Small intestine (tissue), 7 donors: ENCODE results near the gene KLF3. TPM values are rescaled to one million over a fixed set of nuclear protein-coding genes. Genes with fewer than 3 reads are reported as not detected.

Source experiments
- DNase-seq, 2 donors: peaks; one replicate each; pipeline versions ENCODE4 v3.0.0 to v3.0.0-alpha.2; 2013
- FAIRE-seq: peaks from 2 replicates; lab custom pipeline; 2012; peaks lifted over from hg19 to GRCh38; lab: Jason Lieb, UNC
- H3K27ac ChIP-seq, 3 donors: one replicate each; pipeline ENCODE4 v1.5.1; 2013; ENCODE audit warnings: low read length in 2 of 3, mild to moderate bottlenecking in 2 of 3, control low read depth in 1 of 3, inconsistent platforms in 1 of 3, low read depth in 1 of 3, moderate library complexity in 1 of 3
- H3K27me3 ChIP-seq, 3 donors: one replicate each; pipeline ENCODE4 v1.6.1; 2013; ENCODE audit warnings: low read length in 3 of 3, inconsistent platforms in 1 of 3; ENCODE audit not compliant: control insufficient read depth in 3 of 3, insufficient read depth in 3 of 3
- H3K36me3 ChIP-seq, 3 donors: one replicate each; pipeline ENCODE4 v1.6.1; 2013; ENCODE audit warnings: low read length in 3 of 3, inconsistent platforms in 1 of 3, low read depth in 1 of 3, mild to moderate bottlenecking in 1 of 3, moderate library complexity in 1 of 3; ENCODE audit not compliant: control insufficient read depth in 3 of 3, insufficient read depth in 2 of 3
- H3K4me1 ChIP-seq, 3 donors: one replicate each; pipeline ENCODE4 v1.6.1; 2013; ENCODE audit warnings: low read length in 2 of 3, inconsistent platforms in 1 of 3, low read depth in 1 of 3, mild to moderate bottlenecking in 1 of 3, moderate library complexity in 1 of 3; ENCODE audit not compliant: control insufficient read depth in 3 of 3, insufficient read depth in 2 of 3
- H3K4me3 ChIP-seq, 3 donors: one replicate each; pipeline ENCODE4 v1.5.1; 2013; ENCODE audit warnings: low read length in 3 of 3, control low read depth in 1 of 3, inconsistent platforms in 1 of 3, low read depth in 1 of 3, mild to moderate bottlenecking in 1 of 3, moderate library complexity in 1 of 3
- H3K9me3 ChIP-seq, 2 donors: one replicate each; pipeline ENCODE4 v1.6.1; 2013; ENCODE audit warnings: low read depth in 1 of 2, low read length in 1 of 2; ENCODE audit not compliant: control insufficient read depth in 2 of 2, insufficient read depth in 1 of 2
- WGBS, 3 donors: extraction: QIAGEN DNeasy Blood & Tissue Kit; methylation state at CpG; one replicate each; pipeline ENCODE4 v1.1.7; 2013; 5-methylcytosine and 5-hydroxymethylcytosine counted together
- polyA plus RNA-seq, 4 donors: library from polyadenylated mRNA; stranded (reverse) in 3 of 4; unstranded in 1 of 4; fragments of 200-250 nt in 3 of 4; fragments of 120-200 nt in 1 of 4; gene quantifications; one replicate each; pipeline versions ENCODE4 v1.2.1 to v1.2.3, GENCODE V29; 2013
- donor health status: healthy with polysubstance abuse.
- donor health status: control.
- donor health status: control.
- donor health status: Bipolar disorder and iron deficiency.
- donor health status: healthy.

KLF3 gene
- polyA plus RNA-seq, 4 donors = 32.0 to 91.0 (median 34.5) TPM

- 41 to 61% (median 57%) methylated on average over 4 of the region's 4 CpGs for WGBS, 3 donors
Measured at GRCh38 chr4:38687571-38688011, 23.6 kb downstream of the KLF3 start.

GRCh38 chr4:38688676-38689355 lies 24.8 kb downstream of the KLF3 start:
- Histone ChIP-seq H3K4me1 (peaks cover 2 to 8% (median 6%) of the 10 kb centered on the region in 3 donors), H3K27me3 (no peaks in the 10 kb centered on the region), H3K27ac (no peak overlapping the region), H3K36me3 (peaks cover 10 to 46% (median 33%) of the 10 kb centered on the region in 3 donors), H3K9me3 (no peaks in the 10 kb centered on the region), H3K4me3 (no peak overlapping the region)
- WGBS, 3 donors = 96 to 99% (median 97%) methylated on average over 26 of the region's 26 CpGs
- no peak for FAIRE-seq
- DNase-seq = no peak

More at GRCh38 chr4:38687571-38688011, 23.6 kb downstream of the KLF3 start:
- H3K4me1 ChIP-seq = peaks cover 2 to 10% (median 6%) of the 10 kb centered on the region in 3 donors
- no peak overlapping the region for H3K4me3 ChIP-seq
- H3K27me3 ChIP-seq = no peaks in the 10 kb centered on the region
- peak overlapping the region in 1 of 3 donors; percentile 23 for H3K27ac ChIP-seq
- H3K36me3 ChIP-seq = peaks cover 9 to 46% (median 32%) of the 10 kb centered on the region in 3 donors
- H3K9me3 ChIP-seq = no peaks in the 10 kb centered on the region
- FAIRE-seq = no peak
- peak in 1 of 2 donors; percentile 50 for DNase-seq

GRCh38 chr4:38691251-38692008 lies 27.4 kb downstream of the KLF3 start:
- no peaks in the 10 kb centered on the region for H3K27me3 ChIP-seq
- H3K36me3 ChIP-seq = peaks cover 20 to 47% (median 47%) of the 10 kb centered on the region in 3 donors
- no peak overlapping the region for H3K4me3 ChIP-seq
- DNase-seq (no peak), FAIRE-seq (no peak)
- H3K9me3 ChIP-seq = no peaks in the 10 kb centered on the region
- peaks cover 0 to 6% (median 3%) of the 10 kb centered on the region in 3 donors for H3K4me1 ChIP-seq
- no peak overlapping the region for H3K27ac ChIP-seq
- 48 to 66% (median 53%) methylated on average over 9 of the region's 9 CpGs for WGBS, 3 donors

GRCh38 chr4:38692421-38692820 lies 28.4 kb downstream of the KLF3 start:
- Histone ChIP-seq H3K27ac (no peak overlapping the region), H3K4me1 (peaks cover 0 to 3% (median 0%) of the 10 kb centered on the region in 3 donors), H3K36me3 (peaks cover 20 to 56% (median 46%) of the 10 kb centered on the region in 3 donors), H3K9me3 (no peaks in the 10 kb centered on the region), H3K4me3 (no peak overlapping the region), H3K27me3 (no peaks in the 10 kb centered on the region)
- FAIRE-seq (no peak), DNase-seq (no peak)
- 19 to 55% (median 33%) methylated on average over 4 of the region's 4 CpGs for WGBS, 3 donors

GRCh38 chr4:38693569-38693968 lies 29.6 kb downstream of the KLF3 start:
- DNase-seq (no peak), FAIRE-seq (no peak)
- no peaks in the 10 kb centered on the region for H3K9me3 ChIP-seq
- H3K4me3 ChIP-seq = no peak overlapping the region
- H3K27me3 ChIP-seq = no peaks in the 10 kb centered on the region
- peaks cover 20 to 56% (median 42%) of the 10 kb centered on the region in 3 donors for H3K36me3 ChIP-seq
- H3K4me1 ChIP-seq = no peaks in the 10 kb centered on the region
- H3K27ac ChIP-seq = no peak overlapping the region

GRCh38 chr4:38694330-38694729 lies 30.3 kb downstream of the KLF3 start:
- H3K36me3 ChIP-seq = peaks cover 15 to 51% (median 37%) of the 10 kb centered on the region in 3 donors
- WGBS, 3 donors = 88 to 90% (median 89%) methylated on average over 3 of the region's 3 CpGs
- no peak overlapping the region for H3K4me3 ChIP-seq
- no peak overlapping the region for H3K27ac ChIP-seq
- no peaks in the 10 kb centered on the region for H3K9me3 ChIP-seq
- H3K4me1 ChIP-seq = no peaks in the 10 kb centered on the region
- DNase-seq = no peak
- FAIRE-seq = no peak
- no peaks in the 10 kb centered on the region for H3K27me3 ChIP-seq

GRCh38 chr4:38695809-38696208 lies 31.8 kb downstream of the KLF3 start:
- no peak for DNase-seq
- no peaks in the 10 kb centered on the region for H3K27me3 ChIP-seq
- peaks cover 11 to 45% (median 30%) of the 10 kb centered on the region in 3 donors for H3K36me3 ChIP-seq
- H3K4me1 ChIP-seq = no peaks in the 10 kb centered on the region
- no peak overlapping the region for H3K4me3 ChIP-seq
- H3K27ac ChIP-seq = no peak overlapping the region
- no peak for FAIRE-seq
- 42 to 66% (median 58%) methylated on average over 3 of the region's 3 CpGs for WGBS, 3 donors
- H3K9me3 ChIP-seq = no peaks in the 10 kb centered on the region

GRCh38 chr4:38696697-38697096 lies 32.7 kb downstream of the KLF3 start:
- H3K27ac ChIP-seq = no peak overlapping the region
- 21 to 34% (median 22%) methylated on average over 2 of the region's 2 CpGs for WGBS, 3 donors
- FAIRE-seq = no peak

More at GRCh38 chr4:38696697-38697096, 32.7 kb downstream of the KLF3 start:
- Histone ChIP-seq H3K27me3 (no peaks in the 10 kb centered on the region), H3K9me3 (no peaks in the 10 kb centered on the region), H3K4me1 (no peaks in the 10 kb centered on the region), H3K36me3 (peaks cover 11 to 37% (median 27%) of the 10 kb centered on the region in 3 donors), H3K4me3 (no peak overlapping the region)
- DNase-seq = no peak
